ENCODE data around the gene IL25. TPM values are rescaled to one million over a fixed set of nuclear protein-coding genes. Genes with fewer than 3 reads are reported as not detected.

IL25 gene
- total and polyA plus RNA-seq, 9 donors, result not detected

- Histone ChIP-seq H3K36me3 (no peaks in the 10 kb centered on the region), H3K9me3 (no peaks in the 10 kb centered on the region), H3K4me1 (ENCODE audit: insufficient read depth) (no peaks in the 10 kb centered on the region), H3K27me3 (no peaks in the 10 kb centered on the region), H3K4me3 (no peak overlapping the region), H3K27ac (no peak overlapping the region)
- intact Hi-C loops (cut with DNase I), result loop anchor here (5.0 to 10.0 kb wide), 3 partner anchors 51 to 114 kb away; no protein-coding TSS in a partner anchor
- 76 to 79% (median 77%) methylated on average over 11 of the region's 11 CpGs for WGBS, 3 donors
- no peak for DNase-seq
- TF ChIP-seq CTCF (IDR thresholded peaks at IDR 0.05), result no peak
- TF ChIP-seq EP300 (IDR thresholded peaks at IDR 0.05), result no peak
These were observed 6.1 kb downstream of the IL25 start for GRCh38 chr14:23378612-23379220.

GRCh38 chr14:23379366-23380196 lies 7.0 kb downstream of the IL25 start:
- Histone ChIP-seq H3K9me3 (no peaks in the 10 kb centered on the region), H3K4me3 (no peak overlapping the region), H3K27me3 (no peaks in the 10 kb centered on the region), H3K36me3 (no peaks in the 10 kb centered on the region), H3K27ac (no peak overlapping the region), H3K4me1 (ENCODE audit: insufficient read depth) (no peaks in the 10 kb centered on the region)
- 34 to 42% (median 38%) methylated on average over 12 of the region's 12 CpGs for WGBS, 3 donors
- TF ChIP-seq POLR2A (IDR thresholded peaks at IDR 0.05), result no peak
- TF ChIP-seq CTCF (IDR thresholded peaks at IDR 0.05), result peak; percentile 59 to 76 (median 63)
- intact Hi-C loops (cut with DNase I), result loop anchor here (5.0 to 10.0 kb wide), 4 partner anchors 52 to 115 kb away; no protein-coding TSS in a partner anchor
- DNase-seq, result peak; percentile 28 to 66 (median 58)

GRCh38 chr14:23380197-23380914 lies 7.7 kb downstream of the IL25 start:
- Histone ChIP-seq H3K27ac (no peak overlapping the region), H3K27me3 (no peaks in the 10 kb centered on the region), H3K4me1 (ENCODE audit: insufficient read depth) (no peaks in the 10 kb centered on the region), H3K4me3 (no peak overlapping the region), H3K36me3 (no peaks in the 10 kb centered on the region), H3K9me3 (no peaks in the 10 kb centered on the region)
- no peak for TF ChIP-seq POLR2A (IDR thresholded peaks at IDR 0.05)
- TF ChIP-seq EP300 (IDR thresholded peaks at IDR 0.05), result no peak
- no peak for TF ChIP-seq CTCF (IDR thresholded peaks at IDR 0.05)
- intact Hi-C loops (cut with DNase I), result loop anchor here in 2 of 4 donors (5.0 kb wide), 2 partner anchors 53 to 113 kb away; no protein-coding TSS in a partner anchor
- DNase-seq, result no peak
- 37 to 54% (median 47%) methylated on average over 16 of the region's 16 CpGs for WGBS, 3 donors

GRCh38 chr14:23380976-23381375 lies 8.4 kb downstream of the IL25 start:
- no peak overlapping the region for H3K4me3 ChIP-seq
- no peaks in the 10 kb centered on the region for H3K36me3 ChIP-seq
- no peaks in the 10 kb centered on the region for H3K4me1 ChIP-seq (ENCODE audit: insufficient read depth)
- no peak overlapping the region for H3K27ac ChIP-seq
- WGBS, 3 donors, result 73 to 77% (median 77%) methylated on average over 4 of the region's 4 CpGs
- no peaks in the 10 kb centered on the region for H3K27me3 ChIP-seq
- no peak for DNase-seq
- TF ChIP-seq POLR2A (IDR thresholded peaks at IDR 0.05), result no peak
- no peak for TF ChIP-seq EP300 (IDR thresholded peaks at IDR 0.05)
- TF ChIP-seq CTCF (IDR thresholded peaks at IDR 0.05), result no peak
- no peaks in the 10 kb centered on the region for H3K9me3 ChIP-seq
- intact Hi-C loops (cut with DNase I), result loop anchor here in 2 of 4 donors (5.0 kb wide), 2 partner anchors 54 to 114 kb away; no protein-coding TSS in a partner anchor

All from ovary (tissue), 9 donors.